ENCODE results near the gene THSD7B.

The THSD7B gene

GRCh38 chr2:136809998-136810397 lies 44.7 kb downstream of the THSD7B start:
- no peak for DNase-seq

GRCh38 chr2:136818839-136819238 lies 53.5 kb downstream of the THSD7B start:
- no peak for DNase-seq

- no peak for DNase-seq
Observed at GRCh38 chr2:136823291-136823690, 57.9 kb downstream of the THSD7B start.

- DNase-seq: no peak
Observed at GRCh38 chr2:136828162-136828561, 62.8 kb downstream of the THSD7B start.

- no peak for DNase-seq
Observed at GRCh38 chr2:136828774-136829173, 63.4 kb downstream of the THSD7B start.

GRCh38 chr2:136844546-136844945 lies 79.2 kb downstream of the THSD7B start:
- no peak for DNase-seq

GRCh38 chr2:136858656-136859055 lies 93.3 kb downstream of the THSD7B start:
- no peak for DNase-seq

- DNase-seq: no peak
Observed at GRCh38 chr2:136860443-136860958, 95.2 kb downstream of the THSD7B start.

- no peak for DNase-seq
Observed at GRCh38 chr2:136863468-136863867, 98.1 kb downstream of the THSD7B start.

- DNase-seq: no peak
Observed at GRCh38 chr2:136863874-136864273, 98.5 kb downstream of the THSD7B start.

GRCh38 chr2:136871424-136871823 lies 106.1 kb downstream of the THSD7B start:
- DNase-seq: no peak

- no peak for DNase-seq
Observed at GRCh38 chr2:136874258-136874657, 108.9 kb downstream of the THSD7B start.

GRCh38 chr2:136891100-136891499 lies 125.8 kb downstream of the THSD7B start:
- DNase-seq: no peak

GRCh38 chr2:136894007-136894634 lies 128.8 kb downstream of the THSD7B start:
- DNase-seq: no peak

- DNase-seq: no peak
Observed at GRCh38 chr2:136901732-136902131, 136.4 kb downstream of the THSD7B start.

GRCh38 chr2:136905779-136906178 lies 140.4 kb downstream of the THSD7B start:
- DNase-seq: no peak

GRCh38 chr2:136909777-136910176 lies 144.4 kb downstream of the THSD7B start:
- no peak for DNase-seq

GRCh38 chr2:136916131-136916530 lies 150.8 kb downstream of the THSD7B start:
- DNase-seq: no peak

GRCh38 chr2:136917411-136917881 lies 152.1 kb downstream of the THSD7B start:
- no peak for DNase-seq

- DNase-seq: no peak
Observed at GRCh38 chr2:136919682-136920081, 154.3 kb downstream of the THSD7B start.

GRCh38 chr2:136920652-136921333 lies 155.4 kb downstream of the THSD7B start:
- no peak for DNase-seq

GRCh38 chr2:136927156-136927555 lies 161.8 kb downstream of the THSD7B start:
- DNase-seq: no peak

- no peak for DNase-seq
Observed at GRCh38 chr2:136929531-136929930, 164.2 kb downstream of the THSD7B start.

- no peak for DNase-seq
Observed at GRCh38 chr2:136932700-136933099, 167.4 kb downstream of the THSD7B start.

Data from NCI-H1105 (cell line).